Left lung (tissue), 10 donors: ENCODE results near the gene VWA5A. TPM values are rescaled to one million over a fixed set of nuclear protein-coding genes. Genes with fewer than 3 reads are reported as not detected.
A peak's percentile ranks its signal among the peaks of the same experiment; 100 is the strongest.

Source experiments
- ATAC-seq: fragments of 200-7000 bp; cut with Tn5 transposase; one replicate; pipeline ENCODE4 v1.9.1; 2020; ENCODE audit warnings: moderate library complexity
- DNase-seq, 4 donors: peaks; one replicate each; pipeline ENCODE4 v3.0.0-alpha.2; 2013 to 2020
- H3K27ac ChIP-seq, 2 donors: fragments of 200-600 bp; sonication (generic) in 1 of 2; one replicate each; pipeline versions ENCODE4 v1.5.0 to v1.8.0; 2020 to 2021
- H3K27me3 ChIP-seq, 2 donors: fragments of 200-600 bp; sonication (generic) in 1 of 2; one replicate each; pipeline versions ENCODE4 v1.5.0 to v1.8.0; 2020 to 2021
- H3K36me3 ChIP-seq, 2 donors: fragments of 200-600 bp; sonication (generic) in 1 of 2; one replicate each; pipeline versions ENCODE4 v1.5.0 to v1.8.0; 2020 to 2021
- H3K4me1 ChIP-seq, 2 donors: fragments of 200-600 bp; one replicate each; pipeline ENCODE4 v1.8.0; 2021
- H3K4me3 ChIP-seq, 2 donors: fragments of 200-600 bp; sonication (generic) in 1 of 2; one replicate each; pipeline versions ENCODE4 v1.5.0 to v1.8.0; 2020 to 2021; ENCODE audit warnings: mild to moderate bottlenecking in 1 of 2
- H3K9me3 ChIP-seq, 2 donors: fragments of 200-600 bp; sonication (generic) in 1 of 2; one replicate each; pipeline versions ENCODE4 v1.5.0 to v1.8.0; 2020 to 2021
- CTCF ChIP-seq, 2 donors: fragments of 200-600 bp; sonication (generic) in 1 of 2; IDR thresholded peaks; one replicate each; pipeline versions ENCODE4 v1.5.0 to v1.8.0; 2021; ENCODE audit warnings: antibody characterized with exemption in 2 of 2
- intact Hi-C, 2 donors: fragments of 100-400 bp; cut with DNase I; formaldehyde crosslinking; loops; one replicate each; pipeline versions ENCODE4 v1.11.2 to v1.14.2; 2022
- polyA plus RNA-seq, 6 donors: library from polyadenylated mRNA; unstranded; fragments of 120-200 nt; gene quantifications; one replicate each; pipeline ENCODE4 v1.2.1, GENCODE V29; 2013; ENCODE audit not compliant: insufficient read length in 6 of 6
- total RNA-seq, 2 donors: library from RNA; stranded (reverse); fragmentation: NEBNext Ultra II Directional; extraction: Animal tissue kit (Norgen Biotek cat#: 25700); gene quantifications; one replicate each; pipeline ENCODE4 v1.2.1, GENCODE V29; 2021
- donor health status: DM: no; HTN: yes; CAD: no.
- donor health status: DM: no; HTN: no; CAD: no.

The VWA5A gene
- total and polyA plus RNA-seq, 8 donors, result 13.7 to 43.5 (median 17.0) TPM

- H3K4me3 ChIP-seq, result no peak overlapping the region
- TF ChIP-seq CTCF (IDR thresholded peaks at IDR 0.05), result no peak
- intact Hi-C loops, result no loop called here
- H3K9me3 ChIP-seq, result no peaks in the 10 kb centered on the region
- H3K27ac ChIP-seq, result no peak overlapping the region
- H3K36me3 ChIP-seq, result no peaks in the 10 kb centered on the region
- H3K4me1 ChIP-seq, result no peaks in the 10 kb centered on the region
- DNase-seq (no peak), ATAC-seq (no peak)
- H3K27me3 ChIP-seq, result no peaks in the 10 kb centered on the region
These were observed 56.9 kb downstream of the VWA5A start for GRCh38 chr11:124172101-124172500.

GRCh38 chr11:124172599-124172998 is 57.3 kb downstream of the VWA5A start:
- H3K27me3 ChIP-seq, result no peaks in the 10 kb centered on the region
- intact Hi-C loops, result no loop called here
- H3K4me1 ChIP-seq, result no peaks in the 10 kb centered on the region
- no peaks in the 10 kb centered on the region for H3K9me3 ChIP-seq
- no peaks in the 10 kb centered on the region for H3K36me3 ChIP-seq
- no peak for DNase-seq
- no peak for ATAC-seq
- no peak overlapping the region for H3K4me3 ChIP-seq
- no peak for TF ChIP-seq CTCF (IDR thresholded peaks at IDR 0.05)
- H3K27ac ChIP-seq, result no peak overlapping the region

GRCh38 chr11:124174001-124174583 is 58.8 kb downstream of the VWA5A start:
- ATAC-seq, result peak; percentile 82
- no peak overlapping the region for H3K27ac ChIP-seq

GRCh38 chr11:124176925-124177715 is 61.9 kb downstream of the VWA5A start:
- no peaks in the 10 kb centered on the region for H3K36me3 ChIP-seq
- H3K27me3 ChIP-seq, result no peaks in the 10 kb centered on the region
- no peak for ATAC-seq
- DNase-seq, result no peak
- intact Hi-C loops, result no loop called here
- no peak overlapping the region for H3K4me3 ChIP-seq
- peak overlapping the region in 1 of 2 donors; percentile 14 for H3K27ac ChIP-seq
- no peaks in the 10 kb centered on the region for H3K4me1 ChIP-seq
- no peak for TF ChIP-seq CTCF (IDR thresholded peaks at IDR 0.05)
- no peaks in the 10 kb centered on the region for H3K9me3 ChIP-seq

More at GRCh38 chr11:124174001-124174583, 58.8 kb downstream of the VWA5A start:
- Histone ChIP-seq H3K36me3 (no peaks in the 10 kb centered on the region), H3K4me3 (no peak overlapping the region), H3K9me3 (no peaks in the 10 kb centered on the region), H3K27me3 (no peaks in the 10 kb centered on the region), H3K4me1 (no peaks in the 10 kb centered on the region)
- TF ChIP-seq CTCF (IDR thresholded peaks at IDR 0.05), result no peak
- DNase-seq, result no peak
- intact Hi-C loops, result no loop called here

- TF ChIP-seq CTCF (IDR thresholded peaks at IDR 0.05), result no peak
- intact Hi-C loops, result no loop called here
- no peak overlapping the region for H3K27ac ChIP-seq
- H3K4me1 ChIP-seq, result no peaks in the 10 kb centered on the region
- DNase-seq (no peak), ATAC-seq (no peak)
- no peak overlapping the region for H3K4me3 ChIP-seq
- no peaks in the 10 kb centered on the region for H3K36me3 ChIP-seq
- H3K9me3 ChIP-seq, result no peaks in the 10 kb centered on the region
- no peaks in the 10 kb centered on the region for H3K27me3 ChIP-seq
These were observed 64.1 kb downstream of the VWA5A start for GRCh38 chr11:124179310-124179709.
